Activated naive CD4-positive, alpha-beta T cell treated with anti-CD3 and anti-CD28 coated beads for 36 hours (primary cell): ENCODE measurements around the gene AACS. TPM values are rescaled to one million over a fixed set of nuclear protein-coding genes. Genes with fewer than 3 reads are reported as not detected.
"Not testable (repeated sequence)": the region's sequence is repeated elsewhere in the genome, so short reads cannot be mapped to it uniquely, and the experiment has no call there.

Experiments
- CTCF ChIA-PET: fragments of 350-600 bp; sonication (Branson Sonifier 250); formaldehyde crosslinking; loops from one replicate; lab custom pipeline; 2021; ENCODE audit warnings: antibody characterized with exemption; lab: Charles Lee
- DNase-seq: peaks from one replicate; pipeline ENCODE4 v3.0.0-alpha.2; 2020
- H3K27ac Mint-ChIP-seq: one replicate; pipeline ENCODE4 v1.8.0; 2021; ENCODE audit warnings: mild to moderate bottlenecking, mixed read lengths
- H3K27me3 Mint-ChIP-seq: one replicate; pipeline ENCODE4 v1.8.0; 2021; ENCODE audit warnings: low read depth, mixed read lengths
- H3K36me3 Mint-ChIP-seq: one replicate; pipeline ENCODE4 v1.8.0; 2021; ENCODE audit warnings: low read depth, mixed read lengths
- H3K4me1 Mint-ChIP-seq: one replicate; pipeline ENCODE4 v1.8.0; 2021; ENCODE audit warnings: low read depth, mixed read lengths
- H3K4me3 Mint-ChIP-seq: one replicate; pipeline ENCODE4 v1.8.0; 2021; ENCODE audit warnings: mild to moderate bottlenecking, moderate library complexity, mixed read lengths
- H3K9me3 Mint-ChIP-seq: one replicate; pipeline ENCODE4 v1.8.0; 2021; ENCODE audit warnings: mixed read lengths
- intact Hi-C: fragments of 100-400 bp; cut with micrococcal nuclease; formaldehyde crosslinking; loops from one replicate; pipeline ENCODE4 v1.15.1; 2023
- total RNA-seq, 2 experiments: library from RNA; stranded (reverse); gene quantifications; one replicate each; pipeline ENCODE4 v1.2.3, GENCODE V29; 2021

AACS gene
- total RNA-seq, 2 experiments from 2014 or later = 10.6 to 11.2 TPM

- DNase-seq = no peak
- Mint-ChIP-seq H3K4me1 (no peaks in the 10 kb centered on the region), H3K4me3 (no peak overlapping the region), H3K27me3 (no peaks in the 10 kb centered on the region), H3K9me3 (peaks cover 4% of the 10 kb centered on the region), H3K27ac (no peak overlapping the region), H3K36me3 (peaks cover 6% of the 10 kb centered on the region)
- intact Hi-C loops = no loop called here
- CTCF ChIA-PET = no interaction called here
These were observed 32.6 kb upstream of the AACS start for GRCh38 chr12:125032466-125033152.

GRCh38 chr12:125033288-125033687, 31.9 kb upstream of the AACS start:
- intact Hi-C loops = no loop called here
- H3K36me3 Mint-ChIP-seq = peaks cover 6% of the 10 kb centered on the region
- H3K4me1 Mint-ChIP-seq = no peaks in the 10 kb centered on the region
- DNase-seq = no peak
- H3K27me3 Mint-ChIP-seq = no peaks in the 10 kb centered on the region
- CTCF ChIA-PET = no interaction called here
- no peak overlapping the region for H3K27ac Mint-ChIP-seq
- H3K4me3 Mint-ChIP-seq = no peak overlapping the region
- peaks cover 4% of the 10 kb centered on the region for H3K9me3 Mint-ChIP-seq

DNA sequence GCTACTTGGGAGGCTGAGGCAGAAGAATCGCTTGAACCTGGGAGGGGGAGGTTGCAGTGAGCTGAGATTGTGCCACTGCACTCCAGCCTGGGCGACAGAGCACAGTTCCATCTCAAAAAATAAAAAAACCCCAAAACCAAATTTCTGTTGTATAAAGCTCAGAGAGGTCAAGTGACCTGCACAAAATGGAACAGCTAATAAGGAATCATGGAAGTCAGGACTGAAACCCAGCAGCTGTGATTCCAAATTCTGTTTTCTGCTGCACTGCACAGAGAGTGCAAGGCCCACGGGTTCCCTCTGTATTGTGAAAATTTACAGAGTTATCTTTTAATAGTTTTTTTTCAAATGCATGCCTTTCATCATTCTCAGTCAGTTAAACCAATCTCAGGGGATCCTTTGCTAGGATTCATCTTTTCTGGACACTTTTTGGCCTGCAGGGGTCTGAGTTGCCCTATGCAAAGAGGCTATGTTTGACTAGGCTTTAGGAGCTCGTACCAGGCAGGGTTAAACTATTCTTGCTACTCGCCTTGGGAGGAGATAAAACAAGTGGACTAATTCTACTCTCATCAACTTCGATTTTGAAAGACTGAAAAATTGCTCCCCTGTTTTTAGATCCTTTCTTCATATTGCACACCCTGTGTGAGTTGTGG, 26.1 kb upstream of the AACS start:
- Mint-ChIP-seq H3K9me3 (peaks cover 4% of the 10 kb centered on the region), H3K4me1 (no peaks in the 10 kb centered on the region), H3K27ac (no peak overlapping the region), H3K36me3 (peaks cover 3% of the 10 kb centered on the region), H3K27me3 (no peaks in the 10 kb centered on the region), H3K4me3 (no peak overlapping the region)
- CTCF ChIA-PET = no interaction called here
- intact Hi-C loops = no loop called here
- no peak for DNase-seq

GRCh38 chr12:125049093-125049458, 16.2 kb upstream of the AACS start:
- H3K4me3 Mint-ChIP-seq = peak overlapping the region; percentile 83
- CTCF ChIA-PET = interaction anchor here (1.2 kb wide), 1 partner anchor 56 kb away, joined by 3 read pairs; the partner anchor contains the start of gene BRI3BP
- H3K4me1 Mint-ChIP-seq = peaks cover 7% of the 10 kb centered on the region
- no peaks in the 10 kb centered on the region for H3K36me3 Mint-ChIP-seq
- no peak for DNase-seq
- H3K9me3 Mint-ChIP-seq = no peaks in the 10 kb centered on the region
- no peaks in the 10 kb centered on the region for H3K27me3 Mint-ChIP-seq
- intact Hi-C loops = loop anchor here (1.0 kb wide), 3 partner anchors 16 to 60 kb away; partner anchors contain the start of genes AACS and DHX37
- no peak overlapping the region for H3K27ac Mint-ChIP-seq

DNA sequence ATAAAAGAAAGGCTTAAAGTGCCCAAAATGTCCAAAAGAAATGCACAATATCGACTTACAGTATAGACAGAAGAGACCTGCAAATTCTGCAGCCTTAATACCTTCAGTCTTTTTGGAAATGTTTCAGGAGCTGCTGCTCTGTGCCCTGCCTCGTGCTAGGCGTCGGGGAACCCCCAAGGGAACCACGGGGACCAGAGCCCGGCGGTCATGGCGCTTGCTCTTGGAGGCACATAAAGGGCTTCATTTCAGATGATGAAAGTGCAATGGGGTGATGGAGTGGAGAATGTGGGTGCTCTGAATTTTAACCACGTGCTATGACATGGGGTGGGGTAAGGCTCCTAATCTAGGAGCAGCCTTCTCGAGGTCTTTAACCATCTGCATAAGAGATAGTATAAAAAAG, 14.8 kb upstream of the AACS start:
- no peak overlapping the region for H3K27ac Mint-ChIP-seq
- no peaks in the 10 kb centered on the region for H3K36me3 Mint-ChIP-seq
- H3K27me3 Mint-ChIP-seq = no peaks in the 10 kb centered on the region
- intact Hi-C loops = no loop called here
- H3K9me3 Mint-ChIP-seq = no peaks in the 10 kb centered on the region
- DNase-seq = no peak
- CTCF ChIA-PET = interaction anchor here (1.2 kb wide), 1 partner anchor 57 kb away, joined by 3 read pairs; the partner anchor contains the start of gene BRI3BP
- peaks cover 7% of the 10 kb centered on the region for H3K4me1 Mint-ChIP-seq
- H3K4me3 Mint-ChIP-seq = no peak overlapping the region

- Mint-ChIP-seq H3K27ac (no peak overlapping the region), H3K27me3 (no peaks in the 10 kb centered on the region), H3K9me3 (no peaks in the 10 kb centered on the region), H3K4me1 (peaks cover 7% of the 10 kb centered on the region), H3K4me3 (no peak overlapping the region), H3K36me3 (no peaks in the 10 kb centered on the region)
- intact Hi-C loops = no loop called here
- no peak for DNase-seq
- CTCF ChIA-PET = no interaction called here
These were observed 14.4 kb upstream of the AACS start for GRCh38 chr12:125050868-125051267.

GRCh38 chr12:125053821-125054220, 11.4 kb upstream of the AACS start:
- Mint-ChIP-seq H3K36me3 (no peaks in the 10 kb centered on the region), H3K27me3 (peaks cover 3% of the 10 kb centered on the region), H3K4me3 (no peak overlapping the region), H3K9me3 (no peaks in the 10 kb centered on the region), H3K27ac (no peak overlapping the region), H3K4me1 (peaks cover 7% of the 10 kb centered on the region)
- no peak for DNase-seq
- CTCF ChIA-PET = no interaction called here
- intact Hi-C loops = no loop called here

DNA sequence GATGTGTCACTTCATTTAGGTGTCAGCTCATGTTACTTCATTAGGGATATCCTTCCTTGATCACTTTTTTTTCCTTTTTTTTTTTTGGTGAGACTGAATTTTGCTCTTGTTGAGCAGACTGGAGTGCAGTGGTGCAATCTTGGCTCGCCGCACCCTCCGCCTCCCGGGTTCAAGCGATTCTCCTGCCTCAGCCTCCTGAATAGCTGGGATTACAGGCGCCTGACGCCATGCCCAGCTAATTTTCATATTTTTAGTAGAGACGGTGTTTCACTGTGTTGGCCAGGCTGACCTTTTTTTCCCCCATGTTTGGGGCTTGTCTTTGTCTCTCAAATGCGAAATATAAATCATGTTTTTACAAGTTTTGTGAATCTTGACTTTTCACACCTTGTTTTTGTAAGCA, 9.6 kb upstream of the AACS start:
- CTCF ChIA-PET = interaction anchor here (0.6 kb wide), 1 partner anchor 209 kb away, joined by 3 read pairs; no protein-coding TSS in a partner anchor
- H3K27ac Mint-ChIP-seq = no peak overlapping the region

GRCh38 chr12:125056306-125056705, 8.9 kb upstream of the AACS start:
- no peak for DNase-seq
- no peaks in the 10 kb centered on the region for H3K36me3 Mint-ChIP-seq
- H3K27me3 Mint-ChIP-seq = peaks cover 3% of the 10 kb centered on the region
- no peaks in the 10 kb centered on the region for H3K9me3 Mint-ChIP-seq
- CTCF ChIA-PET = no interaction called here
- intact Hi-C loops = no loop called here
- H3K27ac Mint-ChIP-seq = no peak overlapping the region
- no peak overlapping the region for H3K4me3 Mint-ChIP-seq
- no peaks in the 10 kb centered on the region for H3K4me1 Mint-ChIP-seq

More for the DNA sequence above, 9.6 kb upstream of the AACS start:
- peaks cover 3% of the 10 kb centered on the region for H3K27me3 Mint-ChIP-seq
- intact Hi-C loops = no loop called here
- DNase-seq = no peak
- H3K4me3 Mint-ChIP-seq = no peak overlapping the region
- no peaks in the 10 kb centered on the region for H3K36me3 Mint-ChIP-seq
- H3K9me3 Mint-ChIP-seq = no peaks in the 10 kb centered on the region
- no peaks in the 10 kb centered on the region for H3K4me1 Mint-ChIP-seq

DNA sequence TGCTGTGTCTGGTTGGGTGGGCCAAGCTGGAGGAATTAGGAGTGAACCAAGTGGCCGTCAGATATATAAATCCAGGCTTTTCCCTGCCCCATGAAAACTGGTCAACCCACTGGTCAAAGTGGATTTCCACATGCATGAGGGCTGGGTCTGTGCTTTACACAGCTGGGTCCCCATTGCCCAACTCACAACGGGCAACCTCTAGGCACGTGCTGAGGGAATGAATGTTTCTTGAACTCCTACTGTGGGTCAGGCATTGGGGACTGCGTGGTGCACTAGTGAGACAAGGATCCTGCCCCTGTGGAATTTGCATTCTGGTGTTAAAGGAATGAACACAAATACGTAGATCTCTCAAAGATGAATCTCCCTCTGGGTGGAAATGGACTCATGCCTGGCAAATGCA, 7.5 kb upstream of the AACS start:
- CTCF ChIA-PET = no interaction called here
- DNase-seq = no peak
- intact Hi-C loops = no loop called here
- Mint-ChIP-seq H3K27ac (no peak overlapping the region), H3K4me3 (no peak overlapping the region), H3K4me1 (no peaks in the 10 kb centered on the region), H3K9me3 (no peaks in the 10 kb centered on the region), H3K27me3 (peaks cover 3% of the 10 kb centered on the region), H3K36me3 (no peaks in the 10 kb centered on the region)

- Mint-ChIP-seq H3K9me3 (no peaks in the 10 kb centered on the region), H3K27me3 (peaks cover 3% of the 10 kb centered on the region), H3K4me3 (no peak overlapping the region), H3K36me3 (no peaks in the 10 kb centered on the region), H3K4me1 (peaks cover 5% of the 10 kb centered on the region), H3K27ac (no peak overlapping the region)
- DNase-seq = no peak
- CTCF ChIA-PET = interaction anchor here (0.7 to 1.5 kb wide), 2 partner anchors 68 to 110 kb away, joined by 3 read pairs; partner anchors contain the start of gene BRI3BP
- intact Hi-C loops = no loop called here
These were observed 4.0 kb upstream of the AACS start for GRCh38 chr12:125061229-125061628.

DNA sequence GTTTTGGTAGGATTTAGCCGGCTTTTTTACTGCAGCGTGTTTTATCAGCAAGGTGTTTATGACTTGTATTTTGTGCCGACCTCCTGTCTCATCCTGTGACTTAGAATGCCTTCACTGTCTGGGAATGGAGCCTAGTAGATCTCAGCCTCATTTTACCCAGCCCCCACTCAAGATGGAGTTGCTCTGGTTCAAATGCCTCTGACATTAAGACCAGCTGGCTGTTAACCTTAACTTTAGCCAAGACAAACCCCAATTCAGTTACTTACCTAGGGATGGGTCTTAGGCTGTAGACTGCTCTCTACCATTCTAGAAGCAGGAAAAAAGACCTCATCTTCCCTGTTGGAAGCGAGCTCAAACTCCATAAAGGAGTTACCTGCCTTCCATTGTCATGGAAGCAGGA, 1.7 kb upstream of the AACS start:
- H3K36me3 Mint-ChIP-seq, H3K27me3 Mint-ChIP-seq, H3K27ac Mint-ChIP-seq, DNase-seq, intact Hi-C loops, H3K9me3 Mint-ChIP-seq, H3K4me3 Mint-ChIP-seq, CTCF ChIA-PET: not testable (repeated sequence)
- peaks cover 11% of the 10 kb centered on the region for H3K4me1 Mint-ChIP-seq

GRCh38 chr12:125064492-125064891, 743 bp upstream of the AACS start:
- Mint-ChIP-seq H3K4me3 (peak overlapping the region; percentile 65), H3K27me3 (no peaks in the 10 kb centered on the region), H3K4me1 (peaks cover 11% of the 10 kb centered on the region), H3K27ac (no peak overlapping the region), H3K36me3 (no peaks in the 10 kb centered on the region), H3K9me3 (no peaks in the 10 kb centered on the region)
- CTCF ChIA-PET = interaction anchor here (0.8 to 1.1 kb wide), 2 partner anchors 159 to 201 kb away, joined by 3 to 4 read pairs; partner anchors contain the start of gene SCARB1
- intact Hi-C loops = no loop called here
- no peak for DNase-seq
